ENCODE data around the gene MTAP.

MTAP gene

DNA sequence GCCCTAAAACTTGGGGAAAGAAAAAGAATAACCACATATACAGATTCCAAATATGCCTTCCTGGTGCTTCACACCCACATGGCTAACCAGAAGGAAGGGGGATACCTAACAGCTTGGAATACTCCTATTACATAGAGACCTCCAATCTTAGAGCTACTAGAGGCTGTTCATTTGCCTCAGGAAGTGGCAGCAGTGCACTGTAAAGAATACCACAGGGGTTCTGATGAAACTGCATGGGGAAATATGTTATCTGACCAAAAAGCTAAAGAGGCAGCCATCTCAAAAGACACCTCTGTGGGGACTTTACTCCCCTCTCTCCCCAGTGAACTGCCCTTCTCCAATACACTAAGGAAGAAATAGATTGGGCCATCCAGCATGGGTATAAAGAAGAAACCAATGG lies 125.3 kb downstream of the MTAP start:
- TF ChIP-seq, protein P1, sequence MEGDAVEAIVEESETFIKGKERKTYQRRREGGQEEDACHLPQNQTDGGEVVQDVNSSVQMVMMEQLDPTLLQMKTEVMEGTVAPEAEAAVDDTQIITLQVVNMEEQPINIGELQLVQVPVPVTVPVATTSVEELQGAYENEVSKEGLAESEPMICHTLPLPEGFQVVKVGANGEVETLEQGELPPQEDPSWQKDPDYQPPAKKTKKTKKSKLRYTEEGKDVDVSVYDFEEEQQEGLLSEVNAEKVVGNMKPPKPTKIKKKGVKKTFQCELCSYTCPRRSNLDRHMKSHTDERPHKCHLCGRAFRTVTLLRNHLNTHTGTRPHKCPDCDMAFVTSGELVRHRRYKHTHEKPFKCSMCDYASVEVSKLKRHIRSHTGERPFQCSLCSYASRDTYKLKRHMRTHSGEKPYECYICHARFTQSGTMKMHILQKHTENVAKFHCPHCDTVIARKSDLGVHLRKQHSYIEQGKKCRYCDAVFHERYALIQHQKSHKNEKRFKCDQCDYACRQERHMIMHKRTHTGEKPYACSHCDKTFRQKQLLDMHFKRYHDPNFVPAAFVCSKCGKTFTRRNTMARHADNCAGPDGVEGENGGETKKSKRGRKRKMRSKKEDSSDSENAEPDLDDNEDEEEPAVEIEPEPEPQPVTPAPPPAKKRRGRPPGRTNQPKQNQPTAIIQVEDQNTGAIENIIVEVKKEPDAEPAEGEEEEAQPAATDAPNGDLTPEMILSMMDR (IDR thresholded peaks at IDR 0.05; ENCODE audit: control insufficient read depth, insufficient read depth, low read depth, low read length, missing control alignments): no peak
- H3K4me3 ChIP-seq (ENCODE audit: control insufficient read depth, low read depth, low read length): no peak overlapping the region
- DNase-seq (ENCODE audit: low read depth): no peak

DNA sequence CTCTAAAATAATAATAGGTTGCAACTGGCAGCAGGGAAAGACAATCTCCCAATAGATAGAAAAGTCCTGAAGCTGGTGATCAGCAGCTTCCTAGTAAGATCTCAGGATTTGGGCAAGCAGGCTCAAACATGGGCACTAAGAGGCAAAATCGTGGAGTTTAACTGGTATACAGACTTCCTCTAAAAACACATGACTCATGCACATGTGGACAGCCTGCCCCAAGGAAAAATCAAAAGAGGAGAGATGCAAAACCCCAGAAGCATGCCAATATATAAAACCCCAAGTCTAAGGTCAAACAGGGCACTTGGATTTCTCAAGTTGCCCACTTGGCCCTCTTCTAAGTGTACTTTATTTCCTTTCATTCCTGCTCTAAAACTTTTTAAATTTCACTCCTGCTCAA lies 129.0 kb downstream of the MTAP start:
- H3K4me3 ChIP-seq (ENCODE audit: control insufficient read depth, low read depth, low read length): no peak overlapping the region
- TF ChIP-seq, protein P1 (IDR thresholded peaks at IDR 0.05; ENCODE audit: control insufficient read depth, insufficient read depth, low read depth, low read length, missing control alignments): no peak
- no peak for DNase-seq (ENCODE audit: low read depth)

- no peak for DNase-seq (ENCODE audit: low read depth)
- H3K4me3 ChIP-seq (ENCODE audit: control insufficient read depth, low read depth, low read length): no peak overlapping the region
- TF ChIP-seq, protein P1 (IDR thresholded peaks at IDR 0.05; ENCODE audit: control insufficient read depth, insufficient read depth, low read depth, low read length, missing control alignments): no peak
Observed at GRCh38 chr9:21933281-21933680, 130.8 kb downstream of the MTAP start.

GRCh38 chr9:21933865-21934264 lies 131.4 kb downstream of the MTAP start:
- H3K4me3 ChIP-seq (ENCODE audit: control insufficient read depth, low read depth, low read length): no peak overlapping the region
- TF ChIP-seq, protein P1 (IDR thresholded peaks at IDR 0.05; ENCODE audit: control insufficient read depth, insufficient read depth, low read depth, low read length, missing control alignments): no peak
- DNase-seq (ENCODE audit: low read depth): no peak

- TF ChIP-seq, protein P1 (IDR thresholded peaks at IDR 0.05; ENCODE audit: control insufficient read depth, insufficient read depth, low read depth, low read length, missing control alignments): no peak
- H3K4me3 ChIP-seq (ENCODE audit: control insufficient read depth, low read depth, low read length): no peak overlapping the region
- DNase-seq (ENCODE audit: low read depth): no peak
Observed at GRCh38 chr9:21935631-21936030, 133.2 kb downstream of the MTAP start.

- no peak for DNase-seq (ENCODE audit: low read depth)
- H3K4me3 ChIP-seq (ENCODE audit: control insufficient read depth, low read depth, low read length): no peak overlapping the region
- TF ChIP-seq, protein P1 (IDR thresholded peaks at IDR 0.05; ENCODE audit: control insufficient read depth, insufficient read depth, low read depth, low read length, missing control alignments): no peak
Observed at GRCh38 chr9:21936161-21936560, 133.7 kb downstream of the MTAP start.

Measured in AG09309 (cell line).